Kidney (tissue), 14 donors: ENCODE measurements around the gene COL17A1. TPM values are rescaled to one million over a fixed set of nuclear protein-coding genes. Genes with fewer than 3 reads are reported as not detected.

Experiments used
- DNase-seq, 5 donors: peaks; one replicate each; pipeline ENCODE4 v3.0.0-alpha.2; 2013 to 2020
- FAIRE-seq: peaks from 2 replicates; lab custom pipeline; 2012; peaks lifted over from hg19 to GRCh38; lab: Jason Lieb, UNC
- H3K27ac ChIP-seq, 2 donors: one replicate each; pipeline ENCODE4 v1.7.0; 2013; ENCODE audit warnings: low read depth in 2 of 2, low read length in 2 of 2, inconsistent platforms in 1 of 2
- H3K27me3 ChIP-seq: one replicate; pipeline ENCODE4 v1.7.1; 2013; ENCODE audit warnings: low read length, inconsistent platforms; ENCODE audit not compliant: control insufficient read depth, insufficient read depth
- H3K36me3 ChIP-seq, 3 donors: one replicate each; pipeline versions ENCODE4 v1.7.0 to v1.7.1; 2013; ENCODE audit warnings: low read length in 3 of 3, control low read depth in 1 of 3, inconsistent platforms in 1 of 3; ENCODE audit not compliant: insufficient read depth in 3 of 3, control insufficient read depth in 2 of 3
- H3K4me1 ChIP-seq, 3 donors: one replicate each; pipeline versions ENCODE4 v1.7.0 to v1.7.1; 2013; ENCODE audit warnings: low read length in 3 of 3, inconsistent platforms in 1 of 3, low read depth in 1 of 3; ENCODE audit not compliant: control insufficient read depth in 2 of 3, insufficient read depth in 2 of 3
- H3K4me3 ChIP-seq, 3 donors: one replicate each; pipeline versions ENCODE4 v1.7.0 to v1.8.1; 2013; ENCODE audit warnings: low read length in 3 of 3, control low read depth in 1 of 3, inconsistent platforms in 1 of 3
- H3K9ac ChIP-seq, 3 donors: one replicate each; pipeline versions ENCODE4 v1.7.0 to v1.7.1; 2013; ENCODE audit warnings: low read length in 3 of 3, control low read depth in 1 of 3, inconsistent platforms in 1 of 3
- H3K9me3 ChIP-seq, 3 donors: one replicate each; pipeline versions ENCODE4 v1.7.0 to v1.7.1; 2013; ENCODE audit warnings: low read length in 3 of 3, control low read depth in 1 of 3, inconsistent platforms in 1 of 3; ENCODE audit not compliant: control insufficient read depth in 2 of 3, insufficient read depth in 1 of 3
- CTCF ChIP-seq: IDR thresholded peaks from 3 replicates; pipeline ENCODE4 v1.5.1; 2012; ENCODE audit warnings: mild to moderate bottlenecking, moderate library complexity, borderline replicate concordance; ENCODE audit not compliant: insufficient read depth; ENCODE audit errors: extremely low read depth
- intact Hi-C: fragments of 100-400 bp; cut with DNase I; formaldehyde crosslinking; loops from one replicate; pipeline ENCODE4 v1.11.1; 2022
- polyA plus RNA-seq: library from polyadenylated mRNA; stranded (reverse); fragments of 350-450 nt; fragmentation: Illumina TruSeq; extraction: RNeasy Lipid Tissue Mini Kit (QIAGEN cat#74804); gene quantifications from one replicate; pipeline ENCODE4 v1.2.3, GENCODE V29; 2014; ENCODE audit warnings: low read depth, low replicate concordance; ENCODE audit not compliant: insufficient read depth
- total RNA-seq: library from RNA; stranded (reverse); fragmentation: NEBNext Ultra II Directional; extraction: Animal tissue kit (Norgen Biotek cat#: 25700); gene quantifications from one replicate; pipeline ENCODE4 v1.2.1, GENCODE V29; 2021
- donor health status: control.
- donor health status: control.
- donor health status: control.
- donor health status: control.
- donor health status: control.
- donor health status: DM: yes; HTN: yes; CAD: no.
- donor health status: Normal renal cell carcinoma (clear cell type).

Gene COL17A1
- total and polyA plus RNA-seq, 2 donors from 2014 or later: 0.58 to 10.8 TPM

- no peak for DNase-seq
- no peak for FAIRE-seq
- intact Hi-C loops: no loop called here
- Histone ChIP-seq H3K4me3 (no peak overlapping the region), H3K9ac (no peak overlapping the region), H3K27ac (no peak overlapping the region), H3K9me3 (no peaks in the 10 kb centered on the region), H3K27me3 (no peaks in the 10 kb centered on the region), H3K36me3 (no peaks in the 10 kb centered on the region), H3K4me1 (no peaks in the 10 kb centered on the region)
- no peak for TF ChIP-seq CTCF
Measured at GRCh38 chr10:104103956-104104355, 18.3 kb upstream of the COL17A1 start.

- intact Hi-C loops: no loop called here
- H3K4me3 ChIP-seq: no peak overlapping the region
- no peaks in the 10 kb centered on the region for H3K27me3 ChIP-seq
- DNase-seq (no peak), FAIRE-seq (no peak)
- no peak for TF ChIP-seq CTCF
- H3K9ac ChIP-seq: no peak overlapping the region
- H3K27ac ChIP-seq: no peak overlapping the region
- H3K4me1 ChIP-seq: no peaks in the 10 kb centered on the region
- H3K9me3 ChIP-seq: no peaks in the 10 kb centered on the region
- H3K36me3 ChIP-seq: no peaks in the 10 kb centered on the region
Measured at GRCh38 chr10:104101902-104102301, 16.2 kb upstream of the COL17A1 start.

GRCh38 chr10:104100795-104101194 is 15.1 kb upstream of the COL17A1 start:
- FAIRE-seq: no peak
- Histone ChIP-seq H3K27ac (no peak overlapping the region), H3K4me3 (no peak overlapping the region), H3K36me3 (no peaks in the 10 kb centered on the region), H3K9me3 (no peaks in the 10 kb centered on the region), H3K27me3 (no peaks in the 10 kb centered on the region), H3K9ac (no peak overlapping the region), H3K4me1 (no peaks in the 10 kb centered on the region)
- intact Hi-C loops: no loop called here
- no peak for DNase-seq
- no peak for TF ChIP-seq CTCF

GRCh38 chr10:104099941-104100340 is 14.3 kb upstream of the COL17A1 start:
- Histone ChIP-seq H3K36me3 (no peaks in the 10 kb centered on the region), H3K4me1 (no peaks in the 10 kb centered on the region), H3K27ac (no peak overlapping the region), H3K4me3 (no peak overlapping the region), H3K27me3 (no peaks in the 10 kb centered on the region), H3K9me3 (no peaks in the 10 kb centered on the region), H3K9ac (no peak overlapping the region)
- DNase-seq: no peak
- no peak for TF ChIP-seq CTCF
- intact Hi-C loops: no loop called here
- FAIRE-seq: no peak
